NCI-H2171 treated with DMSO at 0.1 percent for 48 hours (cell line): ENCODE results near the gene COX7C.

Experiments
- DNase-seq: peaks from one replicate; lab custom pipeline; 2025; lab: John Stamatoyannopoulos, UW

The COX7C gene

DNA sequence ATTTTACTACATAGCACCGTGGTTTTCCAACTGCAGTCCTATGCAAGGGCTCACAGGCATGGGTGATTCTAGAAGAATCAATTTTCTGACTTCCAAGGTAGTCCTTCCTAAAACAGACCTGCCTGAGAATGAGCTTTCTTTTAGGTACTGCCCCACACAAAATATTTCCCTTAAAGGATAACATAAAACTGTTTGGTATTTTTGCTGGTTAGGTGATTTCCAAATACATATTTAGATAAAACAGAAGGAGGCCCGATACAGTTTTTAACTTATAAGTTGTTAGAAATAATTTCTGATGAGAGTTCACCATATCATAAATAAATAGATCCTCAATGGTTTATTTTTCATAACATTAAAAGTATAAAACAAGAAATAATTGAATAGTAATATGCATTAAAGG lies 46.4 kb downstream of the COX7C start:
- no peak for DNase-seq

DNA sequence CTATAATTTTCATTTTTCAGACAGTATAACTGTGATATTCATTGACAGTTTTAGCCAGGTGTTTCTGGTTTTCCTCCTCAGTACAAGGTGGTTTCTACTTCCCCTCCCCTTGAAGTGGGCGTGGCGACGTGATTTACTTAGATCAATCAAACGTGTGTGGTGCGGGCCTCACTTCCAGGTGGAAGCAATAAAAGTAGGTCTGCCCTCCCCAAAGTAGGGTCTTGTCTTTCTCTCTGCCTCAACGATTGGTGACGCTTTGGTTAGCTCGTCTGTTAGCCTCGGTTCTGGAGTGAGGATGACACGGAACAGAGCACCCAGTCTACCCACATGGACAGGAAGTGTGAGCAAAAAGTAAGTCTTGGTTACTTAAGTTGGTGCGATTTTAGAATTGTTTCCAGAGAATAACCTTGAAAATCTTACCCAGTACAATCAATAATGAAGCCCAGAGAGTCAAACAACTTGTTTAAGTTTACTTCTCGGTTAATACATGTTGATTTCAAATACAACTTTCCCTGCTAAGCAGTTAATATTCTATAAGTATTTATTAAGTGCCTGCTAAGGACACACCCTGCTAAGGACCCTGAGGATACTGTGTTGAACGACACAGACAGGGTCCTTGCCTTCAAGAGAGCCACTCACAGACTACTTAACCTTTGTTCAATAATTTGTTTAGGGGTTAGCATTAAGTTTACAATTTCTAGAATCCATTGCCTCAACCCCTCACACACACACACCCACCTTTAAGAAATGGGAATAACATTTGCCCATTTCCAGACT lies 48.4 kb downstream of the COX7C start:
- no peak for DNase-seq

DNA sequence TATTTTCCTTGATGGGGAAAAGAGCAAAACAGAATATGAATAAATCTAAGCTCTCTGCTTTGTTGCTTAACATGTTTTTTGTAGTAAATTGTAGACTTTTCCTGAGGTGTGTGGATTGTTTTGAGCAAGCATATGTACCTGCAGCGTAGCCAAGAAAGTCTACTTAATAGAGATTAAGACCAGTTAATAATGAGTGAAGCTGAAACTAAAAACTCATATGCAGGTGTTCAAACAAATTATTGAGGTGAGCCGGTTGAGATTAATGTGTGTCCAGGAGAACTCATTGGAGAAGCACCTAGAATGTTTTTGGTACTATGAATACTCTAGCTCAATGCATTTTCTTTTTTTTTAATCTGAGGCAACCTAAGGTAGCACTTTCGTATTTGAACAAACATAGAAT lies 49.2 kb downstream of the COX7C start:
- DNase-seq: no peak
